ENCODE results near the gene PPP1R3D. TPM values are rescaled to one million over a fixed set of nuclear protein-coding genes. Genes with fewer than 3 reads are reported as not detected.

PPP1R3D gene
- total RNA-seq, 1 experiment from 2014 or later: 3.1 TPM

- no peaks in the 10 kb centered on the region for H3K27me3 Mint-ChIP-seq (ENCODE audit: low read depth)
- H3K4me3 Mint-ChIP-seq: no peak overlapping the region
- no peak overlapping the region for H3T11ph ChIP-seq (ENCODE audit: low read length)
- no peak overlapping the region for H3K4me2 ChIP-seq (ENCODE audit: insufficient read depth, insufficient read length, low read length)
- H3K23ac ChIP-seq (ENCODE audit: insufficient read length, low read depth, low read length): no peak overlapping the region
- DNase-seq: no peak
- no peaks in the 10 kb centered on the region for H3K23me2 ChIP-seq (ENCODE audit: insufficient read length, low read depth, low read length, poor library complexity, severe bottlenecking)
- H3K36me3 Mint-ChIP-seq (ENCODE audit: insufficient read depth in 1 of 3, low read depth in 3 of 3): no peaks in the 10 kb centered on the region
- H3K27me3 ChIP-seq (ENCODE audit: insufficient read depth, low read length): no peaks in the 10 kb centered on the region
- no peak overlapping the region for H2BK5ac ChIP-seq (ENCODE audit: insufficient read length, low read length)
- H3K18ac ChIP-seq (ENCODE audit: insufficient read length, low read depth, low read length): no peak overlapping the region
- H3K4me1 Mint-ChIP-seq: no peaks in the 10 kb centered on the region
- H3K56ac ChIP-seq (ENCODE audit: insufficient read length, low read depth, low read length): no peak overlapping the region
- no peak overlapping the region for H2BK120ac ChIP-seq (ENCODE audit: low read depth, low read length, poor library complexity, severe bottlenecking)
- no peaks in the 10 kb centered on the region for H3K79me1 ChIP-seq (ENCODE audit: insufficient read depth, low read depth, low read length, poor library complexity, severe bottlenecking)
- no peak overlapping the region for H3K14ac ChIP-seq (ENCODE audit: insufficient read depth, low read length)
- H2BK20ac ChIP-seq (ENCODE audit: low read depth, low read length, poor library complexity, severe bottlenecking): no peak overlapping the region
- no peak overlapping the region for H3K27ac ChIP-seq (ENCODE audit: insufficient read length, low read depth, low read length)
- H2BK12ac ChIP-seq (ENCODE audit: insufficient read length, low read depth, low read length): no peak overlapping the region
- no peaks in the 10 kb centered on the region for H3K9me3 Mint-ChIP-seq
- H3K9ac ChIP-seq (ENCODE audit: extremely low read depth, insufficient read length, low read length): no peak overlapping the region
- H3K9me3 ChIP-seq (ENCODE audit: control insufficient read depth, low read depth, low read length): no peaks in the 10 kb centered on the region
- no peak overlapping the region for H4K91ac ChIP-seq (ENCODE audit: insufficient read length, low read depth, low read length)
- no peak overlapping the region for H3K4ac ChIP-seq (ENCODE audit: low read depth, low read length)
- TF ChIP-seq, protein P1, sequence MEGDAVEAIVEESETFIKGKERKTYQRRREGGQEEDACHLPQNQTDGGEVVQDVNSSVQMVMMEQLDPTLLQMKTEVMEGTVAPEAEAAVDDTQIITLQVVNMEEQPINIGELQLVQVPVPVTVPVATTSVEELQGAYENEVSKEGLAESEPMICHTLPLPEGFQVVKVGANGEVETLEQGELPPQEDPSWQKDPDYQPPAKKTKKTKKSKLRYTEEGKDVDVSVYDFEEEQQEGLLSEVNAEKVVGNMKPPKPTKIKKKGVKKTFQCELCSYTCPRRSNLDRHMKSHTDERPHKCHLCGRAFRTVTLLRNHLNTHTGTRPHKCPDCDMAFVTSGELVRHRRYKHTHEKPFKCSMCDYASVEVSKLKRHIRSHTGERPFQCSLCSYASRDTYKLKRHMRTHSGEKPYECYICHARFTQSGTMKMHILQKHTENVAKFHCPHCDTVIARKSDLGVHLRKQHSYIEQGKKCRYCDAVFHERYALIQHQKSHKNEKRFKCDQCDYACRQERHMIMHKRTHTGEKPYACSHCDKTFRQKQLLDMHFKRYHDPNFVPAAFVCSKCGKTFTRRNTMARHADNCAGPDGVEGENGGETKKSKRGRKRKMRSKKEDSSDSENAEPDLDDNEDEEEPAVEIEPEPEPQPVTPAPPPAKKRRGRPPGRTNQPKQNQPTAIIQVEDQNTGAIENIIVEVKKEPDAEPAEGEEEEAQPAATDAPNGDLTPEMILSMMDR (conservative IDR thresholded peaks at IDR 0.05): no peak
- H3K27ac Mint-ChIP-seq: no peak overlapping the region
- H3K79me2 ChIP-seq (ENCODE audit: insufficient read depth, low read length): no peaks in the 10 kb centered on the region
- no CpG with 5 or more reads among the region's 3 CpGs for WGBS (ENCODE audit: extremely low coverage, insufficient read length, low lambda C conversion rate)
- H2AFZ ChIP-seq (ENCODE audit: low read length): no peak overlapping the region
- no peak overlapping the region for H2BK15ac ChIP-seq (ENCODE audit: low read depth, low read length)
- H2AK5ac ChIP-seq (ENCODE audit: insufficient read length, low read length): no peak overlapping the region
- no peak overlapping the region for H4K5ac ChIP-seq (ENCODE audit: insufficient read length, low read depth, low read length)
- no peaks in the 10 kb centered on the region for H4K20me1 ChIP-seq (ENCODE audit: control insufficient read depth, insufficient read depth, insufficient read length)
- H4K8ac ChIP-seq (replicated peaks; ENCODE audit: insufficient read length, low read depth, low read length): no peak overlapping the region
- H3K4me1 ChIP-seq (ENCODE audit: insufficient read depth, low read length): no peaks in the 10 kb centered on the region
Observed at GRCh38 chr20:59966428-59966827, 26.3 kb upstream of the PPP1R3D start.

Measured in H9 (cell line).